Heart left ventricle (tissue), 16 donors: ENCODE data around the gene RANBP10. TPM values are rescaled to one million over a fixed set of nuclear protein-coding genes. Genes with fewer than 3 reads are reported as not detected.
A peak's percentile ranks its signal among the peaks of the same experiment; 100 is the strongest.
"Not testable (repeated sequence)": the region's sequence is repeated elsewhere in the genome, so short reads cannot be mapped to it uniquely, and the experiment has no call there.

Experiments used
- ATAC-seq, 4 donors: fragments of 200-7000 bp; cut with Tn5 transposase; one replicate each; pipeline ENCODE4 v1.9.1; 2020 to 2022; ENCODE audit warnings: moderate library complexity in 4 of 4, mild to moderate bottlenecking in 3 of 4, moderate number of reproducible peaks in 1 of 4
- DNase-seq, 5 donors: peaks; one replicate each; pipeline ENCODE4 v3.0.0-alpha.2; 2020
- H3K27ac ChIP-seq, 12 donors: fragments of 200-600 bp; sonication (generic) in 4 of 12; one replicate each; pipeline versions ENCODE4 v1.5.0 to v1.8.0; 2016 to 2022; ENCODE audit warnings: mild to moderate bottlenecking in 2 of 12
- H3K27me3 ChIP-seq, 9 donors: fragments of 200-600 bp; sonication (generic) in 2 of 9; one replicate each; pipeline versions ENCODE4 v1.5.1 to v1.8.0; 2016 to 2022; ENCODE audit warnings: mild to moderate bottlenecking in 3 of 9
- H3K36me3 ChIP-seq, 9 donors: fragments of 200-600 bp; sonication (generic) in 2 of 9; one replicate each; pipeline versions ENCODE4 v1.5.0 to v1.8.0; 2018 to 2022; ENCODE audit warnings: mild to moderate bottlenecking in 2 of 9
- H3K4me1 ChIP-seq, 12 donors: fragments of 200-600 bp; sonication (generic) in 4 of 12; one replicate each; pipeline versions ENCODE4 v1.5.0 to v1.8.0; 2016 to 2022; ENCODE audit warnings: mild to moderate bottlenecking in 3 of 12
- H3K4me3 ChIP-seq, 12 donors: fragments of 200-600 bp; sonication (generic) in 4 of 12; one replicate each; pipeline versions ENCODE4 v1.5.0 to v1.8.0; 2017 to 2022; ENCODE audit warnings: mild to moderate bottlenecking in 9 of 12, moderate library complexity in 4 of 12
- H3K9me3 ChIP-seq, 12 donors: fragments of 200-600 bp; sonication (generic) in 4 of 12; one replicate each; pipeline versions ENCODE4 v1.5.0 to v1.8.0; 2016 to 2022; ENCODE audit warnings: mild to moderate bottlenecking in 1 of 12
- CTCF ChIP-seq, 12 donors: fragments of 200-600 bp; sonication (generic) in 4 of 12; IDR thresholded peaks; one replicate each; pipeline versions ENCODE4 v1.5.0 to v1.8.0; 2018 to 2022; ENCODE audit warnings: antibody characterized with exemption in 12 of 12, mild to moderate bottlenecking in 5 of 12
- POLR2A ChIP-seq, 2 donors: fragments of 450-650 bp; IDR thresholded peaks; one replicate each; pipeline ENCODE4 v1.6.1; 2017; ENCODE audit warnings: antibody characterized with exemption in 2 of 2, mild to moderate bottlenecking in 2 of 2, moderate library complexity in 2 of 2
- WGBS, 4 donors: extraction: QIAGEN DNeasy Blood & Tissue Kit in 2 of 4; methylation state at CpG; one replicate each; pipeline versions ENCODE4 v1.1.5 to v1.1.7; 2013 to 2018; 5-methylcytosine and 5-hydroxymethylcytosine counted together
- intact Hi-C, 10 donors: fragments of 100-400 bp; cut with DNase I; formaldehyde crosslinking; loops; one replicate each; pipeline versions ENCODE4 v1.11.1 to v1.14.2; 2022
- polyA plus RNA-seq, 2 donors: library from polyadenylated mRNA; stranded (reverse); fragments of 200-250 nt; gene quantifications; one replicate each; pipeline ENCODE4 v1.2.3, GENCODE V29; 2013
- total RNA-seq, 9 donors: library from RNA; depleted of rRNA in 2 of 9; stranded (reverse); fragments of >200 nt in 2 of 9; fragmentation: NEBNext Ultra II Directional in 3 of 9; extraction: Animal tissue kit (Norgen Biotek cat#: 25700) in 3 of 9; gene quantifications; one replicate each; pipeline versions ENCODE4 v1.1.0 to v1.2.4, GENCODE V29; 2016 to 2023
- donor health status: ischemic (EF 13 %, LVEDD 7.1; RV severe dilation, severe dysfunction).
- donor health status: healthy with polysubstance abuse.
- donor health status: DM: no; HTN: yes; CAD: no.
- donor health status: DM: no; HTN: no; CAD: no.
- donor health status: ischemic (EF 25% LVEDD 6.9; RV normal size, moderate dysfunction).
- donor health status: ischemic (EF 25% LVEDD 5.7; RV mildly dilated, moderate dysfunction).
- donor health status: healthy.
- donor health status: DM: yes; HTN: yes; CAD: no.
- donor health status: ischemic (EF 35%, LVEDD 5.7; RV mildly dilated, moderate dysfunction).
- donor health status: nonischemic (EF 11% LVEDD 7.7; RV severe dilation, severe dysfunction).
- donor health status: DM: yes; HTN: yes; CAD: no.
- donor health status: PGD.
- donor health status: ischemic (EF 29% LVEDD 5.4; RV normal size, mild dysfunction).
- donor health status: nonischemic (EF 23%, LVEDD 6.1; RV moderate dilation, normal function).

RANBP10 gene
- total and polyA plus RNA-seq, 11 donors = 5.6 to 19.7 (median 11.8) TPM

GRCh38 chr16:67837811-67838210, 31.5 kb upstream of the RANBP10 start:
- Histone ChIP-seq H3K27me3 (no peaks in the 10 kb centered on the region), H3K36me3 (no peaks in the 10 kb centered on the region), H3K9me3 (no peaks in the 10 kb centered on the region), H3K4me1 (peaks cover 0 to 25% (median 11%) of the 10 kb centered on the region in 12 donors), H3K27ac (no peak overlapping the region), H3K4me3 (no peak overlapping the region)
- intact Hi-C loops = loop anchor here in 2 of 10 donors (10.0 kb wide), 2 partner anchors 163 to 173 kb away; partner anchors contain the start of genes ACD (in 1 of the 2), C16orf86 (in 1 of the 2), ENKD1 (in 1 of the 2) and PARD6A (in 1 of the 2)
- no peak for ATAC-seq
- no peak for DNase-seq
- 85 to 95% (median 89%) methylated on average over 2 of the region's 2 CpGs for WGBS, 4 donors
- TF ChIP-seq CTCF (IDR thresholded peaks at IDR 0.05) (no peak), POLR2A (IDR thresholded peaks at IDR 0.05) (no peak)

- WGBS, 4 donors = 90 to 96% (median 94%) methylated on average over 10 of the region's 10 CpGs
- peaks cover 0 to 25% (median 15%) of the 10 kb centered on the region in 12 donors for H3K4me1 ChIP-seq
- ATAC-seq, H3K9me3 ChIP-seq, H3K27ac ChIP-seq, H3K4me3 ChIP-seq, H3K36me3 ChIP-seq, H3K27me3 ChIP-seq, DNase-seq: not testable (repeated sequence)
- intact Hi-C loops = loop anchor here in 2 of 10 donors (10.0 kb wide), 2 partner anchors 162 to 172 kb away; partner anchors contain the start of genes ACD (in 1 of the 2), C16orf86 (in 1 of the 2), ENKD1 (in 1 of the 2) and PARD6A (in 1 of the 2)
These were observed 30.8 kb upstream of the RANBP10 start for GRCh38 chr16:67837190-67837589.

GRCh38 chr16:67834242-67834614, 27.9 kb upstream of the RANBP10 start:
- peaks cover 0 to 30% (median 28%) of the 10 kb centered on the region in 9 donors for H3K36me3 ChIP-seq
- no peak for ATAC-seq
- TF ChIP-seq POLR2A (IDR thresholded peaks at IDR 0.05) (no peak), CTCF (IDR thresholded peaks at IDR 0.05) (no peak)
- H3K27me3 ChIP-seq = no peaks in the 10 kb centered on the region
- WGBS, 4 donors = 71 to 79% (median 75%) methylated on average over 10 of the region's 10 CpGs
- peak overlapping the region in 11 of 12 donors; percentile 3 to 86 (median 71) for H3K27ac ChIP-seq
- peaks cover 0 to 19% (median 14%) of the 10 kb centered on the region in 12 donors for H3K4me1 ChIP-seq
- intact Hi-C loops = loop anchor here in 7 of 10 donors (5.0 to 10.0 kb wide), 5 partner anchors 38 to 169 kb away; partner anchors contain the start of genes EDC4 (in 2 of the 7), ACD (in 1 of the 7), C16orf86 (in 1 of the 7) and ENKD1 (in 1 of the 7)
- DNase-seq = no peak
- H3K4me3 ChIP-seq = peak overlapping the region in 11 of 12 donors; percentile 60 to 94 (median 86)
- no peaks in the 10 kb centered on the region for H3K9me3 ChIP-seq

- TF ChIP-seq CTCF (IDR thresholded peaks at IDR 0.05) (peak in 1 of 12 donors; percentile 21), POLR2A (IDR thresholded peaks at IDR 0.05) (peak; percentile 45 to 63)
- peak; percentile 96 to 99 (median 98) for ATAC-seq
- Histone ChIP-seq H3K9me3 (no peaks in the 10 kb centered on the region), H3K4me1 (peaks cover 0 to 19% (median 14%) of the 10 kb centered on the region in 12 donors), H3K27ac (peak overlapping the region in 11 of 12 donors; percentile 3 to 86 (median 71)), H3K4me3 (peak overlapping the region; percentile 60 to 94 (median 81)), H3K27me3 (no peaks in the 10 kb centered on the region), H3K36me3 (peaks cover 0 to 36% (median 34%) of the 10 kb centered on the region in 9 donors)
- intact Hi-C loops = loop anchor here in 7 of 10 donors (5.0 to 10.0 kb wide), 5 partner anchors 39 to 169 kb away; partner anchors contain the start of genes EDC4 (in 2 of the 7), ACD (in 1 of the 7), C16orf86 (in 1 of the 7) and ENKD1 (in 1 of the 7)
- DNase-seq = peak; percentile 94 to 98 (median 95)
- WGBS, 4 donors = 0 to 1% (median 1%) methylated on average over 22 to 49 of the region's 49 CpGs
These were observed 27.3 kb upstream of the RANBP10 start for GRCh38 chr16:67833415-67834241.
